IPS-18c (cell line): ENCODE data around the gene LRRC8B.

ENCODE experiments used
- H3K4me3 ChIP-seq: 2 replicates; pipeline ENCODE4 v1.7.0; 2013; ENCODE audit warnings: low read depth, mild to moderate bottlenecking, low read length, moderate library complexity; ENCODE audit not compliant: insufficient read depth
- H3K9me3 ChIP-seq: one replicate; pipeline ENCODE4 v1.6.1; 2013; ENCODE audit warnings: mild to moderate bottlenecking, low read length, moderate library complexity; ENCODE audit not compliant: control insufficient read depth, insufficient read depth

The LRRC8B gene

DNA sequence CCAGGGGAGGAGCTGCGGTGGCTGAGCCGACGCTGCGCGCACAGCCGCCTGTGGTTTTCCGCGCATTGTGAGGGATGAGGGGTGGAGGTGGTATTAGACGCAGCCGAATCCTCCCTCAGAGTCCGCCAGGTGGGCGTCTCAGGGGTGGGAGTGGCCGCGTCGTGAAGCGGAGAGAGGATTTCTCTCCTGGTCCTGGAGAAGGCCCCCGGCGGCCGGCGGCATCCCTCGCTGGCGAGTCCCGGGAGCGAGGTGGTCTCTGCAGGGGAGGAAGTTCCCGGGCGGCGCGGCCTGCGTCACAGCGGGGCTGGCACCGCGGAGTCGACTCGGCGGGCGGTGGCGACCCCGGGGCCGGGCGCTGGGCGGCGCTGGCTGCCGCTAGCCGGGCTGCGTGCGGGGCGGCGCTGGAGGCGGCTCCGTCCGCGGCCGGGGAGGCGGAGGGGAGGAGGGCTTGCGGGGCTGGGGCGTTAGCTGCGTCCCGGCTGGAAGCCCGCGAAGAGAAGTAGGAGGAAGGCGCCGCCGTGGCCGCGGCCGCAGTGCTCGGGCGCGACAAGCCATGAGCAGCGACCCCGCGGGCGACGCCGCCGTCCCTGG is 108.1 kb downstream of the LRRC8B start, which contains the start of gene LRRC8C:
TSS of gene LRRC8C (plus strand) at position 464 of the 591 bp plus-strand sequence. CDS start 53,354 bp downstream, outside the sequence.
- H3K4me3 ChIP-seq = peak within 1 kb of the TSS; percentile 71
- H3K9me3 ChIP-seq = no peaks in the 10 kb centered on the region

DNA sequence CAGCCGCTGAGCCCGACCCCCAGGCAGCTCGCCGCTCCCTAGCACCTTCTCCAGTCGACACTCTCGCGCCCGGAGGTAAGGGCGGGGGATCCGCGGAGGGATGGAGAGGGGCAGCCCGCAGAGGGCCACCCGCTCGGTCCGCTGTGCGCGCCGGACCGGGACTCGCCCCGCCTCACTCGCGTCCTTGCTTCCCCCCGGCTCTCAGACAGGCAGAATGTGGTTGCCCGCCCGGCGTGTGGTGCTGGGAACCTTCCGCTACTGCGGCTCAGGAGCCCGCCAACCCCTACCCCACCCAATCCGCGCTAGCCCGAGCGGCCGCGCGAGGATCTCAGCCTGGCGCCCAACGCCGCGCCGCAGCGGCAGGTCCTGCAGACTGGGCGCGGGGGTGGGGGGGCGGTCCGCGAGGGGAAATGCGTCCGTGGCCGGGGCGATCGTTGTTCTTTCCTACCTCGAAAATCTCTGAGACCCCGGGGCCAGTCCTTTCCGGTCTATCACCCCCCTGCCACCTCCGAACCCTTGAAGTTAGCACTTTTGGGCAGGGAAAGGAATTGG is 108.7 kb downstream of the LRRC8B start:
- H3K9me3 ChIP-seq = no peaks in the 10 kb centered on the region
- H3K4me3 ChIP-seq = peak overlapping the region; percentile 71

DNA sequence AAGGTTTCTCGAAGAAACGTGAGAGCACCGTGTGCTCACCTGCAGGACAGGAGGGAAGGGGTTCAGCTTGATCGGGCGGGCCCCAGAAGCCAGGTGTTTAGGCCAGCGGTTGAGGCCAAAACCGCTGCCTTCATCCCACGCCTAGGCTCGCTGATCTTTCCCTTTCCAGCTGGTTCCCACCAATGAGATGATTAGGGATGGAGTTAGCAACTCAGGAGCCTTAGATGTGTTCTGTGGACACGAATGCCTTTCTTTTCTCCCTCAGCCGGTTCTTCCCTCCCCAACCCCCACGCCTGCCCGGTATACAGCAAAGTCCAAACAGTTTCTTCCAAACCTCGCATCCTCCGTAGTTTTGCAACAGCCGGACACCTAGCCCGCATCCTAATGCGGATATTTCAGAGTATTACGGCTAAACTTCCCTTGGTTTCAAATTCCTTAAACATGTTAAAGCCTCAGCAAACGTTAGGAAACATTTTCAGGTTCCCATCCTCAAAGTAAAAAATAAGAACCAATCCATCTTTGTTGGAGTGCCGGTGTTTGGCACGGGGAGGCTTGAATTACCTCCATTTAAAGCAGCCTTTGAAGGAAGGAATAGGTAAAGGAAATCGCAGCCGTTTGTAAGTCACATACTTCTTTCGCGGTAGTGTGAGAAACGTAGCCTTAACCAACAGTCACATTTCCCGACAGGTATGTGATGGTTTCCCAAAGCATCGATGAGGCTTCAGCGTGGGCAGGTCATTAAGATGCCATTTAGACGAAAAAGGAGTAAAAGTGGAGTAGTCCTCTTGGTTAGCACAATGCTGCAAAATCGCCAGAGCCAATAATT is 109.4 kb downstream of the LRRC8B start:
- H3K9me3 ChIP-seq = no peaks in the 10 kb centered on the region

DNA sequence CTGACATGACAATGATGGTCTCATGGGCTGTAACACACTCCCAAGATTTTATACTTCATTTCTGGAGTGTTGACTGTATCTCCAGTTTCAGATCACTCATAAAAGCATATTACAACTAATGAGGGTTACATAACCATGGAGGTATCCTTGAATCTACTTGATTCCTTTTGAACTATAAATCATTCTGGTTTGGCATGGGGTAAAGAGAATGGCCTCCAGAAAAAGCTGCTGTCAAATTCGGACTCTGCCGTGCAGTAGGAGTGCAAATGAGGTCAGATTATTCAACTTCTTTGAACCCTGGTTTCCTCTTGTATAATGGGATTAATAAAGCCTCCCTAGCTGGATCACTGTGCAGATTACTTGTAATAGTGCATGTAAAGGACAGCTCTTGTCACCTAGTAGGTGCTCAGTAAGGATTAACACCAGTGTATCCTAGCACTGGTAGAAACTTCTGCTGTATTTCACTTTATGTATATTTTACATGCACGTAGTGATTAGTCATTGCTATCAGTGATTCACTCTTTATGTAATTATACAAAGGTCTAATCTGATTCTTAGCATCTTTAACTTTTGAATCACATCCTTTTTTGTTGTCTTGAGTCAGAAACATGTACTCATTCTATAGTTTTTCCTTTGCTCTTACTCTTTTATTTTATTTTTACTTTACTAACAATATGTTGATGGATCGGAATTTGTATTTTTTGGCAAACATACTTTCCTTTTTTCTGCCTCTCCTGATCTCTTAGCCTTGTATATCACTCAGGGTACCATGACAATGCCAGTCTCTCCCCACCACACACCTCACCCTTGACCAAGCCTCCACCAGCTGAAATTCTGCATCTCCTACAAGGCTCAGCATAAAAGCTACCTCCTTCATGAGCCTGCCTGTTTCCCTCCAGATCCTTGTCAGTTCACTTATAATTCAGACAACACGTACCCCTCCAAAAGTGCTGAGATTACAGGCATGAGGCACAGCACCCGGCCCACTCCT is 111.5 kb downstream of the LRRC8B start:
- no peaks in the 10 kb centered on the region for H3K9me3 ChIP-seq
- H3K4me3 ChIP-seq = no peak overlapping the region

More for the DNA sequence above, 109.4 kb downstream of the LRRC8B start:
- peak overlapping the region; percentile 71 for H3K4me3 ChIP-seq

DNA sequence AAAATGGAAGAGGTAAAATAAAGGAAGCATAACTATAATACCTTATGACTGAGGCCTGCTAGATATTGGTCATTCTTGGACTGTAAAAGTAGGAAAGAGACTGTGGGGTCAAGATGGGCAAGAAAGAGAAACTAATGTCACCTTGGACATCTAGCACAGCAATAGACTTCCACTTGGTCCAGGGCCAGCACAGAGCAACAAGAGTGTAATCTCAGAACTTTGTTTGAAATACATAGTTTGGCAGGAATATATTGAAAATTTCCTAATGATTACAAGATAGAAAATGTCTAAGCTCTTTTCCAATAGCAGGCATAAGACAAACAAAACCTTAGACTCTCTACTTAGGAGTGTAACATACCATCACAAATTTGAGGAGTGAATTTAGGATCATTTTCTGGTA is 112.9 kb downstream of the LRRC8B start:
- Histone ChIP-seq H3K4me3 (no peak overlapping the region), H3K9me3 (no peaks in the 10 kb centered on the region)

DNA sequence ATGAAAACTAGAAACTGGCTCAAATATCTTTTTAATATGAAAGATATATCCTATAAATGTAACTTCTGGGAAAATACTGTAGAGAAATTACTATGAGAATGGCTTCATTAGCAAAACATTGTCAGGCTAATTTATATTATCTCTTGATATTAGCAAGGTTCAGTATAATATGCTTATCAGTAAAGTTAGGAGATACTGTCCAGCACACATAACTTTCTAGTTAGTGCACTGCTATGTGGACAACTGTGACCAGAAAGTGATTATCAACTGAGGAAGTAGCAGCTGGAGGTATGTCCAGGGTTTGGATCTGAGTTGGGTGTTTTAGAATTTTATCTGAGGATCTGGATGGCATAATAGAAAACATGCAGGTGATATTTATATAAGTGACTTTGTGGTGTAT is 115.8 kb downstream of the LRRC8B start:
- H3K4me3 ChIP-seq = no peak overlapping the region

DNA sequence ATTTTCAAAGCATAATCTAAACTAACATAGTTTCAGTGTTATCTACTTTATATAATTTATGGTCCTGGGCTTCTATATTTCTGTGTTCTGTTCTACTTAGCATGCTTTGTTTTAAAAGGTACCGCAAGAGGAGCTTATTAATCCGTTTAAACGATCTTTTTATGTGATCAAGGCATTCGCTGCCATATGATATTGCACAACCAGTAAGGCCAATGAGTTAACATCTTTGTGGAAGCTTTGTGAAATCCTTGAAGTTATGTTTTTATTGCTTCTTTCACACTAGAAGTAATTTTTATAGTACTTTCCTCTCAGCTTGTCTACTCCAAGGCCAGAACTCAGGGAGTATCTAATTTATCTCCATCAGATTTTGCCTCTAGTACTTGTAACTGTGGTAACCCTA is 117.2 kb downstream of the LRRC8B start:
- H3K9me3 ChIP-seq = no peaks in the 10 kb centered on the region
- no peak overlapping the region for H3K4me3 ChIP-seq

More for the DNA sequence above, 115.8 kb downstream of the LRRC8B start:
- no peaks in the 10 kb centered on the region for H3K9me3 ChIP-seq

DNA sequence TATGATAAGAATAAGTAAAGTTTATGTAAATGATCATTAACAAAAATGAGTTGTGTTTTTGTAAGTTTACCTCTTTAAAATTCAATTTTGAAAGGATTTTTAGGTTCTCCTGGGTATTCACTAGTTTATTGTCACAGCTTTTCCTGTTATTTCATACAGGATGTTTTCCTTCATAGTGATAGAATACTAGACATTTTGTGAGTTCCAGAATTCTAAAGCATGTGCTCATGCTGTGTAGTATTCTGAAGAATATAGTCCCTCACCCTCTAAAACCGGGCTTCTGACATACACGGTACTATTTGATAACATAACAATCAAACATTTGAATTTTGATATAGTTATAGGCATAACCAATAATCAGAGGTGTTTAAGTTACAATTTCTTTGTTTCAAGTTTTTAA is 118.9 kb downstream of the LRRC8B start:
- no peaks in the 10 kb centered on the region for H3K9me3 ChIP-seq

DNA sequence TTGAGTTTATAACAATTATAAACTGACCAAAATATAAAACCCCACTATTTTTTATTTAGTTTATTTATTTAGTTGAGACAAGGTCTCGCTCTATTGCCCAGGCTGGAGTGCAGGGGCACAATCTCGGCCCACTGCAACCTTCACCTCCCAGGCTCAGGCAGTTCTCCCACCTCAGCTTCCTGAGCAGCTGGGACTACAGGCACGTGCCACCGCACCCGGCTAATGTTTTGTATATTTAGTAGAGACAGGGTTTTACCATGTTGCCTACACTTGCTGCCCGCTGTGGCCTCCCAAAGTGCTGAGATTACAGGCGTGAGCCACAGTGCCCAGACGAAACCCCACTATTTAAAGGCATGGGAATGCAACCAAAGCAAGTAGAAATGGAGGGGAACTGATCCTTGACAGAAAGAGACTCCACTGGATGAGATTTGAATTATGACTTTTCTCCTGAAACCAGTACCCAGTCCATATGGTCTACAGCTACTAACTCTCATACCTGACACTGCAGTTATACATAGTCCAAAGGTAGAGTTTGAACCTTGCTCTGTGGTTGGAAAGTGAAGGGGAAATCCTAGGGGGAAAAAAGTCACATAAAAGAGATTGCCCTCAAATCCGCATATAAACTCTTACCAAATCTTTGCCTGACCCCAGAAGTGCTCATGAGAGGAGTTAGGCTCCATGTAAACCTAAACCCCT is 119.6 kb downstream of the LRRC8B start:
- Histone ChIP-seq H3K9me3 (no peaks in the 10 kb centered on the region), H3K4me3 (no peak overlapping the region)

More for the DNA sequence above, 118.9 kb downstream of the LRRC8B start:
- no peak overlapping the region for H3K4me3 ChIP-seq

DNA sequence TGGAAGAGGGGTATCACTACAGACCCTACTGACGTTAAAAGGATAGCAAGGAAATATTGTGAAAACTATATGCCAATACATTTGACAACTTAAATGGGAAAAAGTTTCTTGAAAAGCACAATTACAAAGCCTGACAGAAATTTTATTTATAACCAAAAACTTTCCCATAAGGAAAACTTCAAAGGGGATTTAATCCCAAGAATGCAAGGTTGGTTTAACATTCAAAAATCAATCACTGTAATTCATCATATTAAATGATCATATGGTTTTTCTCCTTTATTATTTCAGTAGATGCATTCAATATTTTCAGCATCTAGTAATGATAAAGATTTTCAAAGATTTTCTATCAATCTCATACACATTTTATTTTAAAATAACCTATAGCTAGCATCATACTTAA is 121.6 kb downstream of the LRRC8B start:
- Histone ChIP-seq H3K4me3 (no peak overlapping the region), H3K9me3 (no peaks in the 10 kb centered on the region)
